HG03108 (cell line): ENCODE results near the gene PEX13.
A peak's percentile ranks its signal among the peaks of the same experiment; 100 is the strongest.
"Not testable (repeated sequence)": the region's sequence is repeated elsewhere in the genome, so short reads cannot be mapped to it uniquely, and the experiment has no call there.

Experiments used
- ATAC-seq: cut with Tn5 transposase; IDR thresholded peaks from one replicate; pipeline ENCODE4 v1.9.1; 2021; ENCODE audit warnings: moderate library complexity; ENCODE audit not compliant: unreplicated experiment

The PEX13 gene

DNA sequence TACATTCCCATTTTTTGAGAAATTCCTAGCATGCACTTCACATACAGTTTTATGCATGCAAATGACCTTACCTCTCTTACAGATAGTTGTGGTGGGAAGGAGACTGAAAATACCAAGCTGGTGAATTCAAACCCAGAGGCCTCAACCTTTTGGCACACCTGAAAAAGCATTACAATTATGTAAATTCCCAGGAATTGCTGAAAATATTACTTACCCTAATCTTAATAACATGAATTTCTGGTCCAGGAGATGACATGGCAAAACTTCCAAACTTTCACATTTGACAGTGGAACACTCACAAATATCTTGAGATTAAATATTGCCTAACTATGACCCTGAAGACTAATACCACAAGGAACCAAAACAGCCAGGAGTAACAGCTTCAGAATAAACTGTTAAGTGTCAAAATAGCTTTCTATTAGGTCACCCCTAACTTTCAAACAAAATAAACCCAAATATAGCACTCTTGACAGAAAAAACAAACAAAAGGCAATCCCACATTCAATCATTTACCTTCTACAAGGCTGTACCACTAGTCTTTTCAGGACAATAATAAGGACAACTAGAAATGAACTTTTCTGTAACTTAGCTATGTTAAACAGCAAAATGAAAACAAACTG, 10.9 kb upstream of the PEX13 start:
- no peak for ATAC-seq

DNA sequence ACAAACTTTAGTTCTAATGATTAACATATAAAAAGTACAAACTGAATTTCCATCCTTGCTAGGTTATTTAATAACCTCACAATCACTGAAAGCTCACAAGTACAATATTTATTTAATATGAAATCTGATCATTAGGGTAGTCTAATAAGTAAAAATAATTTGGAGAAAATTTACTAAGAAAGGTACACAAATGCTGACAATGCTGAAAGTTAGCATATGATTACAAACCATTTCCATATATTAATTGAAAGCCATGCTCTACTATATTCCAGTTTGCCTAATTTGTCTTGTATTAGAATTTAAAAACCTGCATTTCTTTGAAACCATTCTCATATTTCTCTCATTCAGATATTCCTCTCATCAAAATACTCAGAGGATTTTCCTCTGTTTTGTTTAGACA, 8.2 kb upstream of the PEX13 start:
- no peak for ATAC-seq

DNA sequence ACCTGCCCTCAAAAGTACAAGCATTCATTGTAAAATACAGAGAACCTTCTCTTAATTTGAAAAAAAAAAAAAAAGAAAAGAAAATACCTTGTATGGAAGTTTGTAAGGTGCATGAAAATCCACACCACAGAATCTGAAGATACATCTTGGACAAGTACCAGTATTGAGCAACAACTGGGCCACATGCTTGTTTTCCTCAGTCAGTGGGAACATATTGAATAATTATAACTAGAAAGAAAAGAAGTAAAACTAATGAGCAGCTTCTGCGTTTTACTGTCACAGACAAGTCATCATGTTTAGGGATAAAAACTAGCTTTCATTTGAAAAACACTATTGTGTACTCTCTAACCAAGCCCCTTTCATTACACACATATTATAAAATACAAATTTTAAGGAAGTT, 5.8 kb upstream of the PEX13 start:
- no peak for ATAC-seq

DNA sequence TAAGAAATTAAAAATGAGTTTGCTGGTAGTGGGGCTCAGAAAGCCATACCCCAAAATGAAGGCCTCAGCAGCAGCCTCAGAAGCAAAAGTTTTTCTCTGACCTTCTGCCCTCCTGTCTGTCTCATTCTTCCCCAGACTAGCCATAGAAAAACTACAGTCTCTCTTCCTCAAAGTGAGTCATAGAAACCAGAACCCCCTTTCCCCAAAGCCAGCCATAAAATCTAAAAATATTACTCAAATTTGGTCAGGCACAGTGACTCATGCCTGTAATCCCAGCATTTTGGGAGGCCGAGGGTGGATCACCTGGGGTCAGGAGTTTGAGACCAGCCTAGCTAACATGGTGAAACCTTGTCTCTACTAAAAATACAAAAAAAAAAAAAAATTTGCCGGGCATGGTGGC, 5.2 kb upstream of the PEX13 start:
- ATAC-seq, result not testable (repeated sequence)

DNA sequence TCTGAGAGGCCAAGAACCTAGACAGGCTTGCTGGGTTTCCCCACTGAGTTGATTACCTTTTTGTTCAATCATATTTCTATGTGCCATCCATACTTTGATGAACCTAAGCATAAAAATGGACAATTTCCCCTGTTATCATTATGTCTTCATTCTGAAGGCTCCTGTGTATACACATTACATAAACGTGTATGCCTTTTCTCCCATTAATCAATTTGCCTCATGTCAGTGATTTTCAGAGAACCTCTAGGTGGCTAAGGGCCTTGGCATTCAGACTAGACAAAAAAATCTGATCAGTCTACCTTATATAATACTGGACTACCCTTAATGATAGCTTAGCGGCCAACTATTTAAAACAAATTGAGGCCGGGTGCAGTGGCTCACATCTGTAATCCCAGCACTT, 4.1 kb upstream of the PEX13 start:
- no peak for ATAC-seq

DNA sequence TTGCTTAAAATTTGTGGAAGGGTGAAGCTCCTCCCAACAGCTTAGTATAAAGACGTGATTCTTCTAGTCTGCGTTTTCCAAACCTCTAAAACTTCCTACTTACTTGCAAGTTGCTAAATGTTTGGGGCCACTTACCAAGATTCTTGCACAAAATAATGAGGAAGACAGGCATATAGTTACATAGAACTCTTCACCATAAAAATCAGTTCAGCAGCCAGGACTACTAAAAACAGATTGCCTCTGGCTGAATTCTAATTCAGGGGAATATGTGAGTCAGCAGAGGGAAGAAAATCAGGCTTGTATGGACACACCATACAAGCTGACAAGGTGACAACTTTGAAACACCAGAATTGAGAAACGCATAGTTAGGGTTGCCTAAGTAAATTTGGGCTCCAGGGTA, 2.8 kb upstream of the PEX13 start:
- no peak for ATAC-seq

DNA sequence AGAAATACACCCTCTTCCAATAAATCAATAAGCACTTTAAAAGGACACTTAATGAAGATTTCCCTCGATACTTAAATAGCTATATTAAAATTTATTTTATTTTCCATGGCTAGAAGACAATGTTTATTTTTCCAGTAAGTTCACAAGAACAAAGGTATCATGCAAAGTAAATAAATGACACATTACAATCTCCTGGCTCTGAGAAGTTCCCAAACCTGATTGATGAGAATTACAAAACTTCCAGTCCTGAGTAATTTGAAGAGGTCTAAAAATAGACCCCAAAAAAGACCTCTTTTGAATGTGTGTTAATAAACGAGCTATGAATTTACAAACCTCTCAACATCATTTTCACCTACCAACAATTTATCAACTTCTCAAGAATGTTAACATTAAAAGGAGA, 1.5 kb upstream of the PEX13 start:
- no peak for ATAC-seq

DNA sequence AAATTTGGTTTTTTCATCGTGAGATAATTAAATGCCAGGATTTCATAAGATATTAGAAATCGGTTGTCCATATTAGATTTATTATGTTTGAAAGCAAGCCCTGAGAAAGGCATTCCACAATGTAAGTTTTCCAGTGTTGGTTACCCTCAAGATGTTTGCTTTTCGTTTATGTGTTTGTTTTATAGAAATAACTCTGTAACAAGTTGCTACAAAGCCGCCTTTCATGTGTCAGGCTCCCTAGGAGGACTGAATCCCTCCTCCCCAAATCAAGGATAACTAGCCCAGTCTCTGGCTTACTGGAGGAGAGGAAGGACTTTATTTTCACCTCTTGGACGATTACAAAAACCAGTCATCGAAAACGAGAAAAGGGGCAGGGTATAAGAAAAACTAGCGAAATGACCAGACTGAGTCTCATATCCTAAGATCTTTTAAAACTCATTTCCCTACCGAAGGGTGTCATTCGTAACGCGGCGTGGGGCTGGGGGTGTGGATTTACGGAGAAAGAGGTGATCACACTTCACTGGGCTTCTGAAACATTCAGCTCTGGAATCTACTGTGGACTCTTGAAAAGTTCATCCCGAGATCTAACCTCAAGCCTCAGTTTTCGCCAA, 1.0 kb upstream of the PEX13 start:
- peak; percentile 10 for ATAC-seq

DNA sequence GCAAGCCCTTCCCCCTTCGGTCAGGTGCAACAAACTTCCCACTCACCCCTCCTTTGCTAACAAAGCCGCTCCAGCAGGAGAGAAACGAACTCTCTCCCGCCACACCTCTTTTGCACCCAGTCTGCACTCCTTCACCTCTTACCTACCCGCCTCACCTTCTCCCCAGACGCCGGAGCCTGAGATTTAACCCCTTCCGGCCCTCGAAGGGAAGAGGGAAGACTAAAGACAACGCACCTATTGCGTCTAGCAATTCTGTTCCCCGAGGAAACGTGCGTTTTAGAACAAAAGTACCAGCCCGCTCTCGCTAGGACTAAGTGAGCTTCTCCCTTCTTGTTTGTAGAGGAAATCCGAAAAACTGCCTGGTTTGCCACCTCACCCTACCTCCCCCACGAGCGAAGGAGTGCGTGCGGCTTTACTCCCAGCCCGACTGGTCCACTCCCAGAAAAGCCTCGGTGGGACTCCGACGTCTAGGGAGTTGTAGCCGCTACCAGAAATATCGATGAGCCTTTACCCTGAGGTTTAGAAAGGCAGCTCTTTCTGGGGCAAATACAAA, 441 bp upstream of the PEX13 start:
- ATAC-seq, result peak; percentile 40

DNA sequence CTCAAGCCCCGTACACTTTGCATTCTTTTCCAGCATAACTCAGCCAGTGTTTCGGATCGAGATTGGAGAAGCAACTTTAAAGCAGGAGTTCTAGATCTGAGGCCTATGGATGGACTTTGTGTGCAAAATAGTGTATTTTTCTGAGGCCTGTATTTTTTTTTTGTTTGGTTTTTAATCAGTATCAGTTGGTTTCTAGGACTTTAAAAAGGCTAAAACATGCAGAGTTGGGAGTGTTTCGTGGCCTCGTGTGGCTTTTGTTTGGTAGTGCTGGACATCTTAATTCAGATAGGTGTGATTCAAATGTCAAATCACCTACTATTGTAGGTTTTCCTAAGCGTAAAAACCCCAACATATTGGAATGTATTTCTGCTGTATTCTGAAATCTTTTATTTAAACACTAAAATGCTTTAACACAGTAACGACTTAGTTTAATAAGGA, 817 bp downstream of the PEX13 start:
- peak; percentile 9 for ATAC-seq

DNA sequence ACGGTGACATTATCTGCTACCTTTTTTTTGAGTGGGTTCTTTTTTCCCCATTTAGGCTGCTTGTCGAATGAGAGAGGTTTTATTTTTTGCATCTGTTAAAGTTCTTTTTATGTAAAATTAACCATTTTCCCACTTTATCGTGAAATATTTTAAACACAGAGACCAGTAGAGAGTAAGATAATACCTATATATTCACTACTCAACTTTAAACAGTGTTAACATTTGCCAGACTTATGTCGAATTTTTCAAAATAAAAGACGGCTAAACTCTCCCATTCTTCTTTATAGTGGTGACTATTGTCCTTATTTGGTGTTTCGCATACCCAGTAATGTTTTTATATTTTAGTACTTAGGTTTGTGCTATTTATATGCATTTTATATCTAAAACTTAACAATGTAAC, 1.3 kb downstream of the PEX13 start:
- ATAC-seq, result no peak

DNA sequence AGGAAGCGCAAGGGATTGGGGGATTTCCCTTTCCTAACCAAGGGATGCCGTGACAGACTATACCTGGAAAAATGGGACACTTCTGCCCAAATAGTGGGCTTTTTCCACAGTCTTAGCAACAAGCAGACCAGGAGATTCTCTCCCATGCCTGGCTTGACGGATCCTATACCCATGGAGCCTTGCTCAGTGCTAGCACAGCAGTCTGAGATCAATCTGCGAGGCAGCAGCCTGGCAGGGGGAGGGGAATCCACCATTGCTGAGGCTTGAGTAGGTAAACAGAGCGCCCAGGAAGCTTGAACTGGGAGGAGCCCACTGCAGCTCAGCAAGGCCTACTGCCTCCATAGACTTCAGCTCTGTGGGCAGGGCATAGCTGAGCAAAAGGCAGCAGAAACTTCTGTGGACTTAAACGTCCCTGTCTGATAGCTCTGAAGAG, 3.7 kb downstream of the PEX13 start:
- ATAC-seq, result no peak

DNA sequence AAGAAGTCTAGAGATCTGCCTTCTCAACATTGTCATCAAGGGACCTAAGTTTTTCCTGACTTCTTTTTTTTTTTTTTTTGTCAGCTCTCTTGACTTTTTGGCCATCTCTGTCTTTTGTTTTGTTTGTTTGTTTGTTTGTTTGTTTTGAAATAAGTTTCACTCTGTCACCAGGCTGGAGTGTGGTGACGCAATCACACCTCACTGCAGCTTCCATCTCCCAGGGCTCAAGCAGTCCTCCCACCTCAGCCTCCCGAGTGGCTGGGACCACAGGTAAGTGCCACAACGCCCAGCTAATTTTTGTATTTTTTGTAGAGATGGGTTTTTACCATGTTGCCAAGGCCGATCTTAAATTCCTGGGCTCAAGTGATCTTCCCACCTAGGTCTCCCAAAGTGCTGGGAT, 6.2 kb downstream of the PEX13 start:
- ATAC-seq, result no peak

DNA sequence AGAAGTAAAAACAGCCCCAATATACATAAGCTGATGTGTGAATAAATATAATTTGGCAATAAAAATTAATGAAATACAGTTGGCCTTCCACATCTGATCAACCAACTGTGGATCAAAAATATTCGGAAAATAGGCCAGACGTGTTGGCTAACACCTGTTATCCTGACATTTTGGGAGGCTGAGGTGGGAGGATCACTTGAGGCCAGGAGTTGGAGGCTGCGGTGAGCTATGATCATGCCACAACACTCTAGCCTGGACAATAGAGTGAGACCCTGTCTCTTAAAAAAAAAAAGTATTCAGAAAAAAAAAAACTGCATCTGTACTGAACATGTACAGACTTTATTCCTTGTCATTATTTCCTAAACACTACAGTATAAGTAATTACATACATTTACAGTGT, 12.0 kb downstream of the PEX13 start:
- no peak for ATAC-seq

DNA sequence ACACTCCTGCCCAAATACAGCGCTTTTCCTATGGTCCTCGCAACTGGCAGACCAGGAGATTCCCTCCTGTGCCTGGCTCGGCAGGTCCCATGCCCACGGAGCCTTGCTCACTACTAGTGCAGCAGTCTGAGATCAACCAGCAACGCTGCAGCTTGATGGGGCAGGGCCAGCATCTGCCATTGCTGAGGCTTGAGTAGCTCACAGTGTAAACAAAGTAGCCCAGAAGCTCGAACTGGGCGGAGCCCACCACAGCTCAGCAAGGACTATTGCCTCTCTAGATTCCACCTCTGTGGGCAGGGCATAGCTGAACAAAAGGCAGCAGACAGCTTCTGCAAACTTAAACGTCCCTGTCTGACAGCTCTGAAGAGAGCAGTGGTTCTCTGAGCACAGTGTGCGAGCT, 17.1 kb downstream of the PEX13 start:
- ATAC-seq, result not testable (repeated sequence)

DNA sequence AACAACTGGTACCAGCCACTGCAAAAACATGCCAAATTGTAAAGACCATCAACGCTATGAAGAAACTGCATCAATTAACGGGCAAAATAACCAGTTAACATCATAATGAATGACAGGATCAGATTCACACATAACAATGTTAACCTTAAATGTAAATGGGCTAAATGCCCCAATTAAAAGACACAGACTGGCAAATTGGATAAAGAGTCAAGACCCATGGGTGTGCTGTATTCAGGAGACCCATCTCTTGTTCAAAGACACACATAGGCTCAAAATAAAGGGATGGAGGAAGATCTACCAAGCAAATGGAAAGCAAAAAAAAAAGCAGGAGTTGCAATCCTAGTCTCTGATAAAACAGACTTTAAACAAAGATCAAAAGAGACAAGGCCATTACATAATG, 19.1 kb downstream of the PEX13 start:
- ATAC-seq, result not testable (repeated sequence)

DNA sequence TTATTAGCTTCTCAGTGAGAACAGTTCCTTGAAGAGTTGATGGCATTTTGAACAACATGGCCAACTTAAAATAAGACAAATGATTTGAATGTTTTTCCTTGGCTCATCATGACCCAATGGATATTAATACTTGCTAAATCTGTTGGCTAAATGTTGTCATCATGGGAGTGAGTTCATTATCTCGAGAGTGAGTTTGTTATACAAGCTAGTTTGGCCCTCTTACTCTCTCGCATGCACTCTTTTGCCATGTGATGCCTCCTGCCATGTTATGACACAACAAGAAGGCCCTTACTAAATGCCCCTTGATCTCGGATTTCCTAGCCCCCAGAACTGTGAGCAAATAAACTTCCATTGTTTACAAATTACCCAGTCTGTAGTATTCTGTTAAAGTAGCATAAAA, 25.3 kb downstream of the PEX13 start:
- ATAC-seq, result no peak

DNA sequence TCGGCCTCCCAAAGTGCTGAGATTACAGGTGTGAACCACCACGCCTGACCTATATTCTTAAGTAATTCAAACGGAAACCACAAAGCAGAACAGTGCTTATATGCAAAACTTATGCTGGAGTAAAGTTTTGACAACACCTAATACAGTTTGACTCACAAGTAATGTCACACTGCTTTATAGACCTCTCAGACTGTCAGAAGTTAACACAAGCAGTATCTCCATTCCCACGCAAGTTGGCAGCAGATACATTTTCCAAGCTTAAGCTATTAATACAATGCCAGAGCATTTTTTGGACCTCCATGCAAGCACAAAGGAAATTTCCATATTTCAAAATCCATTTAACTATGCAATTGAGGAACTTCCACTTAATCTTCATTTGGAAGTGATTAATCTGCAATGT, 27.1 kb downstream of the PEX13 start:
- ATAC-seq, result no peak

DNA sequence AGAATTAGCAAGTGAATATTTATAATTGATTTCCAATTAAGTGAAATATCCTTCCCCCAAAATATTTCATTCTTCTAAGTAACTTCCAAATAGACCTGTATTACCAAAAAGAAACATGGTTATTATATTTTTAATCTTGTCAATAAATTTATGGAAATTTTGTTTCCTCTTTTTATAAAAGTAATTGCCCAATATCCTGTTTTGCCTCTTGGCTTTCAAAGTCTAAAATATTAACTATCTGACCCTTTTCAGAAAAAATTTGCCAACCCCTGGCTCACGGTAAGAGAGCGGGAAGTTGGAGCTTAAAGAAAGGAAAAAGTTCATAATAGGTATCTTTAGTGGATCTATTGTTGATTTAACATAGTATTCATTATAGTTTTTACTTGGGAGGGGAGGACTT, 27.7 kb downstream of the PEX13 start:
- no peak for ATAC-seq

DNA sequence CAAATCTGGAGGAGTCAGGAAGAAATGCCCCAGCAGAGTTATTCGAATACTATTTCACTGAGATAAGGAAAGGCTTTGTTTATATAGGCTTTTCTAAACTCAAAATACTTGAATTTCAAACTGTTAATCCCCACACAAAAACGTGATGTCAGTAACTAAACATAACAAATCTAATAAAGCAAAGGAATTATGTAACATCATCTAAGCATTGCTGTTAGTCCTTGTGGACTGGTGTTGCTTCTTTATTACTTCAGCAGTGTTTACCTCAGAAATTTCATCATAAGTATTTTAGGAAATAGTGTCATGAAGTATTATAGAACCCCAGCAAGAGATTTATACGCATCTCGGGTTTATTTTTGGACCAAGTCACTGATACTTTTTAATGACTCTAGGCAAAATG, 28.5 kb downstream of the PEX13 start:
- no peak for ATAC-seq

DNA sequence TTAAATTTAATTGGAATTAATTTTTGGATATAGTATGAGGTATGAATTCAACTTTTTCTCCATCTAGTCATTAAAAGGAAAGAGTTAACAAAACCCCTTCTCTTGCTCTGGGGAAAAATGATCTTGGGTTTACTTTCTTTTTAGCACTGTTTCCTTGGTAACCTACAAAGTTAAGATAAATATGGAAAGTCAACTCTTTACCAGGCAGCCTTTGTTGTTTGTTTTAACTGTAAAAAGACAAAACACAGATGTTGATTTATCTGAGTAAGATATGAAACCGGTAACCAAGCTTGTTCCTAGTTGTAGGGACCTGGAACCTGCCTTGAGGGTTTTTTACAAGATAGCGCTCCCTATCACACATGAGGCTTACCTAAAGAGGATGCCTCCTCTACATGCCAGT, 38.0 kb downstream of the PEX13 start:
- ATAC-seq, result no peak

DNA sequence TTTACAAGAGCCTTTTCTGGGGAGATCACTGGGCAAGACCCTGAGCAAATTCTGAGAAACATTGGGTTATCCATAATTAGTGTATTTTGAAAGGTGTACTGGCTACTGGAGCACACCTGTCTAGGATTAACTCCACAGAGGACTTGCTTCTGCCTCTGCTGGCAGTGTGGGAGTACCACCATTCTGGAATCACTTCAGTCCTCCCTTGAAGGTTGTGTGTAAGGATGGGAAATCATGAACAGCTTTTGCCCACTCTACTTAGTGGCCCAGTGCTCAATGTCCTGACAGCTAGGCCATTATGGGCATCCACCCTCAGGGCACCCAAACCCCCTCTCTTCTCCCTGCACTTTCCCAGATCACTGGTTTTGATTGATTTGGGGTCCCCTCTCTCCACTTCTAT, 40.0 kb downstream of the PEX13 start:
- no peak for ATAC-seq

DNA sequence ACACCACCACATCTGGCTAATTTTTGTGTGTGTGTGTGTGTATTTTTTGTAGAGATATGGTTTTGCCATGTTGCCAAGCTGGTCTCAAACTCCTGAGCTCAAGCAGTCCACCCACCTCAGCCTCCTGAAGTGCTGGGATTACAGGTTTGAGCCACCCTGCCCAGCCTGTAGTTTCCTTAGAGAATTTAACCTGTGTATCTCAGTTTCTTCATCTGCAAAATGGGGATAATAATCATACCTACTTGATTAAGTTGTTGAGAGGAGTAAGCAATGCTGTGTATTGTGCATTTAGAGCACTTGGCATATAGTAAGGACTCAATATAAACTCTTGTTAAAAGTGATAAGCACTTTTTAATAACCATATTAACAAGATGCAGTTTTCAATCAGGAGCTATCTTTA, 41.9 kb downstream of the PEX13 start:
- no peak for ATAC-seq
